MM.1S (cell line): ENCODE data around the gene TMEM35A.

Experiments used
- DNase-seq: peaks from one replicate; pipeline ENCODE4 v3.0.0-alpha.2; 2015
- H2AFZ ChIP-seq: fragments of 300-600 bp; sonication (generic); 2 replicates; pipeline ENCODE4 v1.6.0; 2016; ENCODE audit warnings: antibody characterized with exemption, low read length
- H3F3A ChIP-seq: fragments of 300-600 bp; sonication (generic); 2 replicates; pipeline ENCODE4 v1.6.1; 2016; ENCODE audit warnings: mild to moderate bottlenecking, antibody characterized with exemption, low read length, moderate library complexity, mixed read lengths; ENCODE audit not compliant: insufficient read depth
- H3K27ac ChIP-seq: fragments of 300-600 bp; sonication (generic); 2 replicates; pipeline ENCODE4 v1.5.1; 2016; ENCODE audit warnings: mild to moderate bottlenecking, low read length
- H3K27me3 ChIP-seq: fragments of 300-600 bp; sonication (generic); replicated peaks from 2 replicates; pipeline ENCODE4 v1.6.0; 2016; ENCODE audit warnings: low read length; ENCODE audit not compliant: insufficient read depth
- H3K36me3 ChIP-seq: fragments of 300-600 bp; sonication (generic); replicated peaks from 2 replicates; pipeline ENCODE4 v1.6.1; 2016; ENCODE audit warnings: mild to moderate bottlenecking, low read length, mixed read lengths; ENCODE audit not compliant: insufficient read depth
- H3K4me1 ChIP-seq: fragments of 300-600 bp; sonication (generic); 2 replicates; pipeline ENCODE4 v1.6.1; 2016; ENCODE audit warnings: low read length, mixed read lengths
- H3K4me2 ChIP-seq: fragments of 300-600 bp; sonication (generic); 2 replicates; pipeline ENCODE4 v1.6.0; 2016; ENCODE audit warnings: low read depth, low read length
- H3K4me3 ChIP-seq: fragments of 300-600 bp; sonication (generic); 2 replicates; pipeline ENCODE4 v1.5.1; 2016; ENCODE audit warnings: low read length, mixed read lengths
- H3K79me2 ChIP-seq: fragments of 300-600 bp; sonication (generic); 2 replicates; pipeline ENCODE4 v1.6.1; 2016; ENCODE audit warnings: mixed run types, low read length, mixed read lengths
- H3K9ac ChIP-seq: fragments of 300-600 bp; sonication (generic); 2 replicates; pipeline ENCODE4 v1.6.1; 2016; ENCODE audit warnings: low read length, mixed read lengths
- H3K9me2 ChIP-seq: fragments of 300-600 bp; sonication (generic); replicated peaks from 2 replicates; pipeline ENCODE4 v1.6.1; 2016; ENCODE audit warnings: mild to moderate bottlenecking, low read length, mixed read lengths; ENCODE audit not compliant: insufficient read depth
- H3K9me3 ChIP-seq: fragments of 300-600 bp; sonication (generic); replicated peaks from 2 replicates; pipeline ENCODE4 v1.6.1; 2016; ENCODE audit warnings: mild to moderate bottlenecking, low read length, mixed read lengths; ENCODE audit not compliant: insufficient read depth
- H4K20me1 ChIP-seq: fragments of 300-600 bp; sonication (generic); 2 replicates; pipeline ENCODE4 v1.6.1; 2016; ENCODE audit warnings: mild to moderate bottlenecking, low read length, moderate library complexity, mixed read lengths; ENCODE audit not compliant: insufficient read depth
- CTCF ChIP-seq: fragments of 300-600 bp; sonication (generic); IDR thresholded peaks from 2 replicates; pipeline ENCODE4 v1.5.1; 2016; ENCODE audit warnings: antibody characterized with exemption, low read length, mixed read lengths
- EZH2 ChIP-seq: fragments of 300-600 bp; sonication (generic); optimal IDR thresholded peaks from 2 replicates; pipeline ENCODE3; 2017; ENCODE audit warnings: low read depth, mild to moderate bottlenecking, antibody characterized with exemption, low read length, mixed read lengths
- EZH2phosphoT487 ChIP-seq: fragments of 300-600 bp; sonication (generic); IDR thresholded peaks from 2 replicates; pipeline ENCODE4 v1.6.1; 2018; ENCODE audit warnings: antibody characterized with exemption, low read length

The TMEM35A gene

GRCh38 chrX:101057093-101057714 is 21.5 kb upstream of the TMEM35A start:
- no peaks in the 10 kb centered on the region for H3K36me3 ChIP-seq
- H3K9me2 ChIP-seq, result no peaks in the 10 kb centered on the region
- H3K4me1 ChIP-seq, result no peaks in the 10 kb centered on the region
- H3K27ac ChIP-seq, result no peak overlapping the region
- H3F3A ChIP-seq, result no peaks in the 10 kb centered on the region
- H3K27me3 ChIP-seq, result no peaks in the 10 kb centered on the region
- H3K4me2 ChIP-seq, result no peak overlapping the region
- H4K20me1 ChIP-seq, result no peaks in the 10 kb centered on the region
- H3K79me2 ChIP-seq, result no peaks in the 10 kb centered on the region
- no peaks in the 10 kb centered on the region for H3K9me3 ChIP-seq
- H2AFZ ChIP-seq, result no peak overlapping the region
- DNase-seq, result no peak
- TF ChIP-seq EZH2 (no peak), EZH2phosphoT487 (no peak), CTCF (no peak)
- H3K9ac ChIP-seq, result no peak overlapping the region
- no peak overlapping the region for H3K4me3 ChIP-seq

- TF ChIP-seq CTCF, result no peak
- TF ChIP-seq EZH2, result no peak
- no peak for TF ChIP-seq EZH2phosphoT487
- no peak overlapping the region for H3K4me2 ChIP-seq
Observed at GRCh38 chrX:101062176-101062575, 16.5 kb upstream of the TMEM35A start.

GRCh38 chrX:101071582-101071981 is 7.1 kb upstream of the TMEM35A start:
- TF ChIP-seq EZH2, result no peak
- TF ChIP-seq CTCF, result no peak
- TF ChIP-seq EZH2phosphoT487, result no peak
- H3K27me3 ChIP-seq, result no peaks in the 10 kb centered on the region
- H4K20me1 ChIP-seq, result no peaks in the 10 kb centered on the region
- H3K36me3 ChIP-seq, result no peaks in the 10 kb centered on the region
- H3K79me2 ChIP-seq, result no peaks in the 10 kb centered on the region
- H3K9me2 ChIP-seq, result no peaks in the 10 kb centered on the region
- H3F3A ChIP-seq, result no peaks in the 10 kb centered on the region
- H3K9ac ChIP-seq, result no peak overlapping the region
- H3K4me1 ChIP-seq, result no peaks in the 10 kb centered on the region
- H3K4me3 ChIP-seq, result no peak overlapping the region
- no peak for DNase-seq
- no peaks in the 10 kb centered on the region for H3K9me3 ChIP-seq
- no peak overlapping the region for H3K4me2 ChIP-seq
- H2AFZ ChIP-seq, result no peak overlapping the region
- H3K27ac ChIP-seq, result no peak overlapping the region

More at GRCh38 chrX:101062176-101062575, 16.5 kb upstream of the TMEM35A start:
- H3K79me2 ChIP-seq, result no peaks in the 10 kb centered on the region
- no peak overlapping the region for H3K4me3 ChIP-seq
- H3F3A ChIP-seq, result no peaks in the 10 kb centered on the region
- H3K9ac ChIP-seq, result no peak overlapping the region
- no peaks in the 10 kb centered on the region for H3K36me3 ChIP-seq
- H3K9me2 ChIP-seq, result no peaks in the 10 kb centered on the region
- H3K27me3 ChIP-seq, result no peaks in the 10 kb centered on the region
- H4K20me1 ChIP-seq, result no peaks in the 10 kb centered on the region
- H3K27ac ChIP-seq, result no peak overlapping the region
- no peak overlapping the region for H2AFZ ChIP-seq
- no peak for DNase-seq
- H3K9me3 ChIP-seq, result no peaks in the 10 kb centered on the region
- H3K4me1 ChIP-seq, result no peaks in the 10 kb centered on the region
